ENCODE results near the gene TRIP11. TPM values are rescaled to one million over a fixed set of nuclear protein-coding genes. Genes with fewer than 3 reads are reported as not detected.
A peak's percentile ranks its signal among the peaks of the same experiment; 100 is the strongest.
"Not testable (repeated sequence)": the region's sequence is repeated elsewhere in the genome, so short reads cannot be mapped to it uniquely, and the experiment has no call there.

The TRIP11 gene
- total RNA-seq (2014; rRNA removed; shearing (Covaris generic); ENCODE audit: low replicate concordance), result 14.9 and 31.6 TPM in 2 replicates

DNA sequence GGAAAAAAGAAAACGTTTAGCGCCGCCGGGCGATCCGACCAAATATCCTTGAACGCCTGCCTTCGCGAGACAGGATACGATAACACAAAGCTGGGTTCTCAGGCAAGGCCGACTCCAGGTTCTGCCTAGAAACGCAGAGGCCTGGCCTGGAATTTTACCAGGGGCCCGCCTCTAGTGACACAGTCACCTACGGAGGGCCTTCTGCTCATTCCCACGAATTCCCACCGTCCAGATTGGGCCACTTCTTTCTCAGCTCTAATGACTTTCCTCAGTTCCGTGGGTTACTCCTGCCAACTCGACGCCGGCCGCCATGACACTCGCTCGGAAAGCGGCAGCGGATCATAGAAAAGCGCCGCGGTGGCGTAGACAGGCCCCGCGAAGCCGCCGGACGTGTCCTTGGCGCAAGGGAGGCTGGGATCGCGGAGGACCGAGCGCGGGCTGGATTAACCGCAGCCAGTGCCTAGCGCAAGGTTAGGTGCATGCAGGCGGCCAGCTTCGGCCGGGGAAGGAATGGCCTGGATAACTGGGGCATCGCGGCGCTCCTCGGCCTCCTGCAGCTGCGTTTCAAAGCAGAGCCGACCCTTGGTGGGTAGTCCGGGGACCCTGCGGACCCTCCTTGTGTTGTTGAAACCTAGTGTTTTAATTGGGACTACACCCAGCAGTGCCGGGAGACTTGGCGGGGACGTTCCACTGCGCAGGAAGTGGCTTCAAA is at the start of gene TRIP11:
Gene TRIP11 (minus strand): TSS at position 341 of the 712 bp plus-strand sequence. CDS start 374 bp downstream, outside the sequence.
- H3K9me3 ChIP-seq (ENCODE audit: low read length), result peaks cover 1% of the 10 kb centered on the region; the same call in 1 of the 2 replicates
- no peaks in the 10 kb centered on the region for H3K36me3 ChIP-seq (ENCODE audit: insufficient read depth, low read length)
- H3K9ac ChIP-seq (ENCODE audit: low read length), result peak within 1 kb of the TSS; percentile 90
- H2AFZ ChIP-seq (ENCODE audit: low read length), result peak within 1 kb of the TSS; percentile 77
- peaks cover 65% of the 10 kb centered on the region for H3K79me2 ChIP-seq (ENCODE audit: low read length)
- DNase-seq, result peak; percentile 99
- peak within 1 kb of the TSS; percentile 60 for H3K27ac ChIP-seq (ENCODE audit: low read length)
- no peaks in the 10 kb centered on the region for H3K27me3 ChIP-seq (ENCODE audit: low read length)
- H3K4me3 ChIP-seq (ENCODE audit: low read length), result peak within 1 kb of the TSS; percentile 89
- H3K9me2 ChIP-seq (replicated peaks; ENCODE audit: insufficient read depth, low read length), result no peaks in the 10 kb centered on the region
- H3K4me2 ChIP-seq (ENCODE audit: low read depth, low read length, poor library complexity, severe bottlenecking), result peak within 1 kb of the TSS; percentile 73
- peaks cover 33% of the 10 kb centered on the region for H3K4me1 ChIP-seq (ENCODE audit: low read length)
- H4K20me1 ChIP-seq (ENCODE audit: insufficient read depth, low read depth, low read length), result peaks cover 8% of the 10 kb centered on the region; the same call in 1 of the 2 replicates

- H2AFZ ChIP-seq (ENCODE audit: low read length), result no peak overlapping the region
- H3K36me3 ChIP-seq (ENCODE audit: insufficient read depth, low read length), result peaks cover 25% of the 10 kb centered on the region; the same call in 1 of the 2 replicates
- no peak overlapping the region for H3K9ac ChIP-seq (ENCODE audit: low read length)
- no peaks in the 10 kb centered on the region for H3K9me2 ChIP-seq (replicated peaks; ENCODE audit: insufficient read depth, low read length)
- H3K9me3 ChIP-seq (ENCODE audit: low read length), result no peaks in the 10 kb centered on the region
- no peak for DNase-seq
- H3K79me2 ChIP-seq (ENCODE audit: low read length), result peaks cover 16% of the 10 kb centered on the region; the same call in 1 of the 2 replicates
- no peak overlapping the region for H3K4me2 ChIP-seq (ENCODE audit: low read depth, low read length, poor library complexity, severe bottlenecking)
- H4K20me1 ChIP-seq (ENCODE audit: insufficient read depth, low read depth, low read length), result no peaks in the 10 kb centered on the region
- no peak overlapping the region for H3K4me3 ChIP-seq (ENCODE audit: low read length)
- no peaks in the 10 kb centered on the region for H3K4me1 ChIP-seq (ENCODE audit: low read length)
- no peaks in the 10 kb centered on the region for H3K27me3 ChIP-seq (ENCODE audit: low read length)
- no peak overlapping the region for H3K27ac ChIP-seq (ENCODE audit: low read length)
Measured at GRCh38 chr14:92088494-92088893, 48.6 kb upstream of the TRIP11 start.

GRCh38 chr14:92074555-92074954 is 34.7 kb upstream of the TRIP11 start:
- no peak for DNase-seq
- H3K9me2 ChIP-seq (replicated peaks; ENCODE audit: insufficient read depth, low read length), result no peaks in the 10 kb centered on the region
- no peaks in the 10 kb centered on the region for H4K20me1 ChIP-seq (ENCODE audit: insufficient read depth, low read depth, low read length)
- no peaks in the 10 kb centered on the region for H3K4me1 ChIP-seq (ENCODE audit: low read length)
- peaks cover 3% of the 10 kb centered on the region; the same call in 1 of the 2 replicates for H3K79me2 ChIP-seq (ENCODE audit: low read length)
- no peaks in the 10 kb centered on the region for H3K9me3 ChIP-seq (ENCODE audit: low read length)
- no peak overlapping the region for H3K4me3 ChIP-seq (ENCODE audit: low read length)
- H3K27me3 ChIP-seq (ENCODE audit: low read length), result no peaks in the 10 kb centered on the region
- H3K9ac ChIP-seq (ENCODE audit: low read length), result no peak overlapping the region
- no peak overlapping the region for H3K4me2 ChIP-seq (ENCODE audit: low read depth, low read length, poor library complexity, severe bottlenecking)
- H2AFZ ChIP-seq (ENCODE audit: low read length), result no peak overlapping the region
- peaks cover 29% of the 10 kb centered on the region for H3K36me3 ChIP-seq (ENCODE audit: insufficient read depth, low read length)
- no peak overlapping the region for H3K27ac ChIP-seq (ENCODE audit: low read length)

GRCh38 chr14:92058006-92058917 is 18.4 kb upstream of the TRIP11 start:
- Histone ChIP-seq H3K4me3 (ENCODE audit: low read length) (no peak overlapping the region), H3K27ac (ENCODE audit: low read length) (no peak overlapping the region), H3K27me3 (ENCODE audit: low read length) (no peaks in the 10 kb centered on the region), H3K36me3 (ENCODE audit: insufficient read depth, low read length) (peaks cover 8% of the 10 kb centered on the region; the same call in 1 of the 2 replicates), H2AFZ (ENCODE audit: low read length) (no peak overlapping the region), H3K9ac (ENCODE audit: low read length) (no peak overlapping the region), H3K4me2 (ENCODE audit: low read depth, low read length, poor library complexity, severe bottlenecking) (no peak overlapping the region), H3K9me3 (ENCODE audit: low read length) (no peaks in the 10 kb centered on the region), H3K79me2 (ENCODE audit: low read length) (no peaks in the 10 kb centered on the region), H3K9me2 (replicated peaks; ENCODE audit: insufficient read depth, low read length) (no peaks in the 10 kb centered on the region), H3K4me1 (ENCODE audit: low read length) (no peaks in the 10 kb centered on the region), H4K20me1 (ENCODE audit: insufficient read depth, low read depth, low read length) (no peaks in the 10 kb centered on the region)
- no peak for DNase-seq

DNA sequence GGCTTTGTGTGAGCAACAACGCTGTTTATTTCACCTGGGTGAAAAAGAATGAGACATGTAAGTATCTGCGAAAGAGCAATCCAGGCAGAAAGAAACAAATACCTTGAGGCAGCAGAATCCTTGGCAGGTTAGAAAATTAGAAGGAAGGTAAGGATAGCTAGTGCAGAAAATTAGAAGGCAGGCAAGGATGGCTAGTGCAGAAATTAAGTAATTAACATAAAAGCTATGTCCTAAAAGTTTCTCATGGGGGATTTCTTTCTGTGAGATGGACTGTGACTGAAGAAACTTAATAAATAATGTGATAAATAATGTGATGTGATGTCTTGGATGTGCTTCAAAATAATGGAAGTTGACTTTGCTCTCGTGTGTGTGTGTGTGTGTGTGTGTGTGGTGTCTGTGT is 9.9 kb upstream of the TRIP11 start:
- Histone ChIP-seq H3K4me1 (ENCODE audit: low read length) (no peaks in the 10 kb centered on the region), H3K27ac (ENCODE audit: low read length) (no peak overlapping the region), H3K9me2 (replicated peaks; ENCODE audit: insufficient read depth, low read length) (no peaks in the 10 kb centered on the region)

GRCh38 chr14:92049221-92049620 is 9.4 kb upstream of the TRIP11 start:
- not testable (repeated sequence) for DNase-seq; H3K4me2 ChIP-seq (ENCODE audit: low read depth, low read length, poor library complexity, severe bottlenecking); H2AFZ ChIP-seq (ENCODE audit: low read length); H3K9me2 ChIP-seq (replicated peaks; ENCODE audit: insufficient read depth, low read length); H3K79me2 ChIP-seq (ENCODE audit: low read length); H4K20me1 ChIP-seq (ENCODE audit: insufficient read depth, low read depth, low read length); H3K27ac ChIP-seq (ENCODE audit: low read length); H3K27me3 ChIP-seq (ENCODE audit: low read length); H3K9ac ChIP-seq (ENCODE audit: low read length); H3K4me1 ChIP-seq (ENCODE audit: low read length); H3K4me3 ChIP-seq (ENCODE audit: low read length); H3K36me3 ChIP-seq (ENCODE audit: insufficient read depth, low read length)
- H3K9me3 ChIP-seq (ENCODE audit: low read length), result peaks cover 12% of the 10 kb centered on the region

More for the DNA sequence above, 9.9 kb upstream of the TRIP11 start:
- no peak overlapping the region for H3K9ac ChIP-seq (ENCODE audit: low read length)
- no peak overlapping the region for H2AFZ ChIP-seq (ENCODE audit: low read length)
- H3K27me3 ChIP-seq (ENCODE audit: low read length), result no peaks in the 10 kb centered on the region
- H3K79me2 ChIP-seq (ENCODE audit: low read length), result no peaks in the 10 kb centered on the region
- H3K4me3 ChIP-seq (ENCODE audit: low read length), result no peak overlapping the region
- no peaks in the 10 kb centered on the region for H4K20me1 ChIP-seq (ENCODE audit: insufficient read depth, low read depth, low read length)
- DNase-seq, result no peak
- H3K4me2 ChIP-seq (ENCODE audit: low read depth, low read length, poor library complexity, severe bottlenecking), result no peak overlapping the region
- peaks cover 10% of the 10 kb centered on the region; the same call in 1 of the 2 replicates for H3K36me3 ChIP-seq (ENCODE audit: insufficient read depth, low read length)
- peaks cover 11% of the 10 kb centered on the region for H3K9me3 ChIP-seq (ENCODE audit: low read length)

- not testable (repeated sequence) for H3K4me2 ChIP-seq (ENCODE audit: low read depth, low read length, poor library complexity, severe bottlenecking)
Measured at GRCh38 chr14:92045904-92046303, 6.0 kb upstream of the TRIP11 start.

DNA sequence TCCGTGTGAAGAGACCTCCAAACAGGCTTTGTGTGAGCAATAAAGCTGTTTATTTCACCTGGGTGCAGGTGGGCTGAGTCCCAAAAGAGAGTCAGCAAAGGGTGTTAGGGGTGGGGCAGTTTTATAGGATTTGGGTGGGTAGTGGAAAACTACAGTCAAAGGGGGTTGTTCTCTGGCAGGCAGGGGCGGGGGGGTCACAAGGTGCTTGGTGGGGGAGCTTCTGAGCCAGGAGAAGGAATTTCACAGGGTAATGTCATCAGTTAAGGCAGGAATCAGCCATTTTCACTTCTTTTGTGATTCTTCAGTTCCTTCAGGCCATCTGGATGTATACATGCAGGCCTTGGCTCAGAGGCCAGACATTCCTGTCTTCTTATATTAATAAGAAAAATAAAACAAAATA is 1.9 kb upstream of the TRIP11 start:
- DNase-seq; H3K27ac ChIP-seq (ENCODE audit: low read length); H3K4me3 ChIP-seq (ENCODE audit: low read length); H3K4me2 ChIP-seq (ENCODE audit: low read depth, low read length, poor library complexity, severe bottlenecking); H3K9me2 ChIP-seq (replicated peaks; ENCODE audit: insufficient read depth, low read length); H4K20me1 ChIP-seq (ENCODE audit: insufficient read depth, low read depth, low read length); H3K9ac ChIP-seq (ENCODE audit: low read length); H2AFZ ChIP-seq (ENCODE audit: low read length); H3K36me3 ChIP-seq (ENCODE audit: insufficient read depth, low read length); H3K27me3 ChIP-seq (ENCODE audit: low read length): not testable (repeated sequence)
- H3K4me1 ChIP-seq (ENCODE audit: low read length), result peaks cover 28% of the 10 kb centered on the region
- peaks cover 12% of the 10 kb centered on the region; the same call in 1 of the 2 replicates for H3K9me3 ChIP-seq (ENCODE audit: low read length)
- H3K79me2 ChIP-seq (ENCODE audit: low read length), result peaks cover 47% of the 10 kb centered on the region

More at GRCh38 chr14:92045904-92046303, 6.0 kb upstream of the TRIP11 start:
- not testable (repeated sequence) for DNase-seq; H3K4me1 ChIP-seq (ENCODE audit: low read length); H3K9ac ChIP-seq (ENCODE audit: low read length); H3K9me2 ChIP-seq (replicated peaks; ENCODE audit: insufficient read depth, low read length); H3K27ac ChIP-seq (ENCODE audit: low read length); H3K79me2 ChIP-seq (ENCODE audit: low read length); H2AFZ ChIP-seq (ENCODE audit: low read length); H3K36me3 ChIP-seq (ENCODE audit: insufficient read depth, low read length); H4K20me1 ChIP-seq (ENCODE audit: insufficient read depth, low read depth, low read length); H3K27me3 ChIP-seq (ENCODE audit: low read length); H3K4me3 ChIP-seq (ENCODE audit: low read length)
- peaks cover 12% of the 10 kb centered on the region for H3K9me3 ChIP-seq (ENCODE audit: low read length)

Measured in Karpas-422 (cell line).